ENCODE data around the gene METTL22.

The METTL22 gene

DNA sequence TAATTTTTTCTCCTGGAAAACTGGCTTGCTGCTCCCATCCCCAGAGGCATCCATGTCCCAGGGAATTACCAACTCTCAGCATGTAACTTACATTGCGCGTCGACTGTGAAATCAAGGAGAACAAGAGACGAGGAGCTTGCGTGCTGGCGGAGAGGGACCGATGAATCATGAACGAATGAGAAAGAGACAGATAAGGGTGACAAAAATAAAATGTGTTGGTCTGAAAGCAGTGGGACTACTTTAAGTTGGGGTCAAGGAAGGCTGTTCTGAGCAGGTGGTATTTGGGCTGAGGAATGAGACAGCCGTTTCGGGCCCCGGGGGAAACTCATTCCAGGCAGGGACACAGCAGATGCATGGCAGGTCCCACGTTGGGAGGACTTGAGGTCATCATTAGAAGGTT, 75.4 kb downstream of the METTL22 start:
- no peak for DNase-seq (ENCODE audit: low read depth)

GRCh38 chr16:8697965-8698364, 76.5 kb downstream of the METTL22 start:
- no peak for DNase-seq (ENCODE audit: low read depth)
